Progenitor cell of endocrine pancreas (in vitro differentiated cells): Measurements from ENCODE around the gene RNF150. TPM values are rescaled to one million over a fixed set of nuclear protein-coding genes. Genes with fewer than 3 reads are reported as not detected.
"Not testable (repeated sequence)": the region's sequence is repeated elsewhere in the genome, so short reads cannot be mapped to it uniquely, and the experiment has no call there.

Experiments
- DNase-seq: peaks from one replicate; pipeline ENCODE4 v3.0.0; 2021; ENCODE audit warnings: low spot score; ENCODE audit not compliant: unreplicated experiment
- H3K27ac Mint-ChIP-seq: 2 replicates; pipeline ENCODE4 v1.8.0; 2021; ENCODE audit warnings: mild to moderate bottlenecking, moderate library complexity, mixed read lengths
- H3K27me3 Mint-ChIP-seq: 2 replicates; pipeline ENCODE4 v1.8.0; 2021; ENCODE audit warnings: mixed read lengths
- H3K36me3 Mint-ChIP-seq: 2 replicates; pipeline ENCODE4 v1.8.0; 2022; ENCODE audit warnings: mixed read lengths; ENCODE audit not compliant: insufficient read depth
- H3K4me1 Mint-ChIP-seq: 2 replicates; pipeline ENCODE4 v1.8.0; 2021; ENCODE audit warnings: low read depth, mixed read lengths
- H3K4me3 Mint-ChIP-seq: 2 replicates; pipeline ENCODE4 v1.8.0; 2021; ENCODE audit warnings: low read depth, mild to moderate bottlenecking, moderate library complexity, mixed read lengths
- H3K9me3 Mint-ChIP-seq: 2 replicates; pipeline ENCODE4 v1.8.0; 2021; ENCODE audit warnings: low read depth, mixed read lengths
- CTCF ChIP-seq: fragments of 200-600 bp; sonication (generic); IDR thresholded peaks from one replicate; pipeline ENCODE4 v1.5.0; 2021; ENCODE audit warnings: antibody characterized with exemption, mild to moderate bottlenecking; ENCODE audit not compliant: unreplicated experiment
- total RNA-seq: library from RNA; stranded (reverse); gene quantifications from 2 replicates; pipeline ENCODE4 v1.2.1, GENCODE V29; 2021

RNF150 gene
- total RNA-seq, 1 donor from 2014 or later: 23.1 TPM

GRCh38 chr4:140826701-140827027 lies 306.6 kb downstream of the RNF150 start:
- Mint-ChIP-seq H3K36me3 (no peaks in the 10 kb centered on the region), H3K27me3 (no peaks in the 10 kb centered on the region), H3K9me3 (peaks cover 12% of the 10 kb centered on the region), H3K4me3 (no peak overlapping the region), H3K27ac (no peak overlapping the region), H3K4me1 (no peaks in the 10 kb centered on the region)
- no peak for TF ChIP-seq CTCF
- DNase-seq: no peak

- not testable (repeated sequence) for H3K36me3 Mint-ChIP-seq, H3K27ac Mint-ChIP-seq, DNase-seq, H3K27me3 Mint-ChIP-seq, H3K4me1 Mint-ChIP-seq, H3K4me3 Mint-ChIP-seq
- peaks cover 12% of the 10 kb centered on the region for H3K9me3 Mint-ChIP-seq
Observed at GRCh38 chr4:140820520-140820919, 312.7 kb downstream of the RNF150 start.

GRCh38 chr4:140819610-140820009 lies 313.7 kb downstream of the RNF150 start:
- TF ChIP-seq CTCF: no peak
- Mint-ChIP-seq H3K27me3 (peaks cover 3% of the 10 kb centered on the region), H3K4me1 (no peaks in the 10 kb centered on the region), H3K4me3 (no peak overlapping the region), H3K36me3 (no peaks in the 10 kb centered on the region), H3K27ac (no peak overlapping the region), H3K9me3 (peaks cover 6% of the 10 kb centered on the region)
- DNase-seq: no peak

GRCh38 chr4:140818433-140818832 lies 314.8 kb downstream of the RNF150 start:
- TF ChIP-seq CTCF: no peak
- no peaks in the 10 kb centered on the region for H3K36me3 Mint-ChIP-seq
- H3K27me3 Mint-ChIP-seq: peaks cover 3% of the 10 kb centered on the region
- no peaks in the 10 kb centered on the region for H3K4me1 Mint-ChIP-seq
- H3K27ac Mint-ChIP-seq: no peak overlapping the region
- no peaks in the 10 kb centered on the region for H3K9me3 Mint-ChIP-seq
- DNase-seq: no peak
- H3K4me3 Mint-ChIP-seq: no peak overlapping the region

- DNase-seq: no peak
- Mint-ChIP-seq H3K4me1 (no peaks in the 10 kb centered on the region), H3K27ac (no peak overlapping the region), H3K36me3 (no peaks in the 10 kb centered on the region), H3K9me3 (no peaks in the 10 kb centered on the region), H3K4me3 (no peak overlapping the region), H3K27me3 (peaks cover 4% of the 10 kb centered on the region)
- no peak for TF ChIP-seq CTCF
Observed at GRCh38 chr4:140816806-140817510, 316.3 kb downstream of the RNF150 start.

GRCh38 chr4:140813804-140814203 lies 319.5 kb downstream of the RNF150 start:
- no peaks in the 10 kb centered on the region for H3K36me3 Mint-ChIP-seq
- H3K4me1 Mint-ChIP-seq: no peaks in the 10 kb centered on the region
- no peak for DNase-seq
- no peaks in the 10 kb centered on the region for H3K9me3 Mint-ChIP-seq
- no peak overlapping the region for H3K4me3 Mint-ChIP-seq
- no peak for TF ChIP-seq CTCF
- H3K27me3 Mint-ChIP-seq: peaks cover 12% of the 10 kb centered on the region
- no peak overlapping the region for H3K27ac Mint-ChIP-seq
